Erythroblast (primary cell): ENCODE measurements around the gene CD84.

Experiments
- GATA1 ChIP-seq: IDR thresholded peaks from 2 replicates; pipeline ENCODE4 v1.6.1; 2011; ENCODE audit warnings: low read depth, mild to moderate bottlenecking, control low read depth, low read length, moderate library complexity
- POLR2A ChIP-seq: IDR thresholded peaks from 2 replicates; pipeline ENCODE4 v1.6.1; 2011; ENCODE audit warnings: mild to moderate bottlenecking, low read length

DNA sequence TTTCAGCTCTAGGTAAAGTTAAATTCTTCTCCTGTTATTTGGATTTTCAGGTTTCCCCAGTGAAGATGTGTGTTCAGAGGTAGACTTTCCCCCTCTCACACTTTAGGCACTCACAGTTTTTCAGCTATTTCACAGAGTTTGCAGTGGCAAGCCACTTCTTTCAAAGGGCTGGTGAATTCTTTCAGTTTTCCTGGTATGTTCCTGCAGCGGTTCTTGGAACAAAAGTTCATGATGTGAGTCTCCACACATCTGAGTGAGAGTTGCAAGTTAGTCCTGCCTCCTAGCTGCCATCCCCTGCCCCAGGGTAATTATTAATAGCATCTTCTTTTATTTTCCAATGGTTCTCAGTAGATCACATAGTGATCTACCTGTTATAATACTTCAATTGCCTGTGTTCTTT lies 27.3 kb upstream of the CD84 start:
- TF ChIP-seq POLR2A, result no peak
- no peak for TF ChIP-seq GATA1
